Airway epithelial cell (primary cell): ENCODE data around the gene PLCB3. TPM values are rescaled to one million over a fixed set of nuclear protein-coding genes. Genes with fewer than 3 reads are reported as not detected.

Experiments
- total RNA-seq: library from RNA; depleted of rRNA; stranded (reverse); fragments of >200 nt; gene quantifications from 2 replicates; pipeline ENCODE4 v1.2.3, GENCODE V29; 2015

The PLCB3 gene
- total RNA-seq, 1 donor from 2014 or later = 58.8 TPM

GRCh38 chr11:64317961-64318765, 66.8 kb downstream of the PLCB3 start, which contains the start of gene PRDX5:
TSS of gene PRDX5 (plus strand) at chr11:64318121. CDS start at chr11:64318216, 95 bp downstream.

Other genes with a start within 250 kb of the PLCB3 start
- not detected in 2 replicates for gene FLRT1, start 215.6 kb upstream of the PLCB3 start, total RNA-seq
- gene MACROD1, start 85.4 kb upstream of the PLCB3 start, total RNA-seq = 16.9 and 21.0 TPM in 2 replicates
- gene STIP1, start 65.4 kb upstream of the PLCB3 start, total RNA-seq = 169 and 210 TPM in 2 replicates
- 0.14 TPM in 2 replicates for gene FERMT3, start 44.8 kb upstream of the PLCB3 start, total RNA-seq
- gene TRPT1, start 25.3 kb upstream of the PLCB3 start, total RNA-seq = 57.4 and 58.1 TPM in 2 replicates
- gene NUDT22, start 25.3 kb upstream of the PLCB3 start, total RNA-seq = 74.9 and 110 TPM in 2 replicates
- gene DNAJC4, start 21.0 kb upstream of the PLCB3 start, total RNA-seq = 7.0 and 15.3 TPM in 2 replicates
- gene VEGFB, start 16.9 kb upstream of the PLCB3 start, total RNA-seq = 21.6 and 24.8 TPM in 2 replicates
- 64.6 and 77.1 TPM in 2 replicates for gene FKBP2, start 10.4 kb upstream of the PLCB3 start, total RNA-seq
- 418 and 455 TPM in 2 replicates for gene PPP1R14B, start 4.6 kb upstream of the PLCB3 start, total RNA-seq
- gene BAD, start 33.1 kb downstream of the PLCB3 start, total RNA-seq = 134 and 141 TPM in 2 replicates
- 13.3 and 16.0 TPM in 2 replicates for gene GPR137, start 34.3 kb downstream of the PLCB3 start, total RNA-seq
- not detected in 2 replicates for gene KCNK4, start 39.8 kb downstream of the PLCB3 start, total RNA-seq
- 0.63 TPM in 1 of 2 replicates, not detected in the other for gene CATSPERZ, start 48.8 kb downstream of the PLCB3 start, total RNA-seq
- gene ESRRA, start 54.0 kb downstream of the PLCB3 start, total RNA-seq = 74.4 and 87.9 TPM in 2 replicates
- gene TRMT112, start 66.0 kb downstream of the PLCB3 start, total RNA-seq = 407 and 658 TPM in 2 replicates
- 455 and 530 TPM in 2 replicates for gene PRDX5, start 66.6 kb downstream of the PLCB3 start, total RNA-seq
- 8.7 TPM in 2 replicates for gene CCDC88B, start 88.7 kb downstream of the PLCB3 start, total RNA-seq
- 72.9 and 73.6 TPM in 2 replicates for gene RPS6KA4, start 107.6 kb downstream of the PLCB3 start, total RNA-seq